Activated B cell treated with CpG ODN at 0.5 μM for 24 hours (primary cell): ENCODE measurements around the gene TSPOAP1. TPM values are rescaled to one million over a fixed set of nuclear protein-coding genes. Genes with fewer than 3 reads are reported as not detected.

Experiments used
- ATAC-seq: fragments of 200-7000 bp; cut with Tn5 transposase; one replicate; pipeline ENCODE4 v1.10.0; 2021; ENCODE audit warnings: low read depth, mild to moderate bottlenecking, moderate library complexity
- CTCF ChIA-PET: fragments of 350-600 bp; sonication (Branson Sonifier 250); formaldehyde crosslinking; loops from one replicate; lab custom pipeline; 2021; ENCODE audit warnings: antibody characterized with exemption; lab: Charles Lee
- POLR2A ChIA-PET: fragments of 350-600 bp; sonication (Branson Sonifier 250); formaldehyde crosslinking; loops from one replicate; lab custom pipeline; 2021; ENCODE audit warnings: antibody characterized with exemption; lab: Charles Lee
- DNase-seq: peaks from one replicate; pipeline ENCODE4 v3.0.0; 2022
- H3K27ac Mint-ChIP-seq: one replicate; pipeline ENCODE4 v1.8.0; 2020; ENCODE audit warnings: mixed read lengths
- H3K27me3 Mint-ChIP-seq: one replicate; pipeline ENCODE4 v1.8.0; 2021; ENCODE audit warnings: mixed read lengths
- H3K36me3 Mint-ChIP-seq: one replicate; pipeline ENCODE4 v1.8.0; 2021; ENCODE audit warnings: low read depth, mixed read lengths
- H3K4me1 Mint-ChIP-seq: one replicate; pipeline ENCODE4 v1.8.0; 2021; ENCODE audit warnings: mixed read lengths
- H3K4me3 Mint-ChIP-seq: one replicate; pipeline ENCODE4 v1.8.0; 2020; ENCODE audit warnings: mild to moderate bottlenecking, mixed read lengths
- H3K9me3 Mint-ChIP-seq: one replicate; pipeline ENCODE4 v1.8.0; 2020; ENCODE audit warnings: mixed read lengths
- CTCF ChIP-seq: fragments of 200-600 bp; IDR thresholded peaks from one replicate; pipeline ENCODE4 v1.8.0; 2022; ENCODE audit warnings: antibody characterized with exemption, mild to moderate bottlenecking
- intact Hi-C: fragments of 100-400 bp; cut with micrococcal nuclease; formaldehyde crosslinking; loops from one replicate; pipeline ENCODE4 v1.15.1; 2024
- total RNA-seq: library from RNA; stranded (reverse); gene quantifications from 2 replicates; pipeline ENCODE4 v1.2.3, GENCODE V29; 2022

TSPOAP1 gene
- total RNA-seq, 1 donor from 2014 or later = 22.5 TPM

- ChIA-PET POLR2A (interaction anchor here (1.5 kb wide), 1 partner anchor 43 kb away, joined by 4 read pairs; the partner anchor contains the start of gene SUPT4H1), CTCF (no interaction called here)
- peaks cover under 1% of the 10 kb centered on the region for H3K4me1 Mint-ChIP-seq
- intact Hi-C loops = no loop called here
- DNase-seq = no peak
- TF ChIP-seq CTCF = no peak
- no peak for ATAC-seq
- no peaks in the 10 kb centered on the region for H3K27me3 Mint-ChIP-seq
- H3K36me3 Mint-ChIP-seq = no peaks in the 10 kb centered on the region
- no peaks in the 10 kb centered on the region for H3K9me3 Mint-ChIP-seq
- H3K4me3 Mint-ChIP-seq = no peak overlapping the region
- no peak overlapping the region for H3K27ac Mint-ChIP-seq
These were observed 19.3 kb downstream of the TSPOAP1 start for GRCh38 chr17:58308985-58309917.

- Mint-ChIP-seq H3K4me3 (no peak overlapping the region), H3K9me3 (no peaks in the 10 kb centered on the region), H3K36me3 (no peaks in the 10 kb centered on the region), H3K27me3 (no peaks in the 10 kb centered on the region), H3K27ac (no peak overlapping the region), H3K4me1 (peaks cover 4% of the 10 kb centered on the region)
- no peak for DNase-seq
- no peak for ATAC-seq
- intact Hi-C loops = no loop called here
- TF ChIP-seq CTCF = no peak
- ChIA-PET CTCF (no interaction called here), POLR2A (interaction anchor here (0.5 to 1.5 kb wide), 2 partner anchors 9 to 44 kb away, joined by 4 read pairs; partner anchors contain the start of gene SUPT4H1)
These were observed 20.2 kb downstream of the TSPOAP1 start for GRCh38 chr17:58308173-58308984.

GRCh38 chr17:58307468-58308172, 21.0 kb downstream of the TSPOAP1 start:
- no peak overlapping the region for H3K27ac Mint-ChIP-seq
- POLR2A ChIA-PET = interaction anchor here (0.5 kb wide), 1 partner anchor 8 kb away, joined by 4 read pairs; no protein-coding TSS in a partner anchor
- intact Hi-C loops = no loop called here
- CTCF ChIA-PET = interaction anchor here (1.6 kb wide), 1 partner anchor 10 kb away, joined by 5 read pairs; no protein-coding TSS in a partner anchor
- ATAC-seq (no peak), DNase-seq (no peak)
- no peaks in the 10 kb centered on the region for H3K36me3 Mint-ChIP-seq
- no peak overlapping the region for H3K4me3 Mint-ChIP-seq
- H3K27me3 Mint-ChIP-seq = no peaks in the 10 kb centered on the region
- peaks cover 7% of the 10 kb centered on the region for H3K4me1 Mint-ChIP-seq
- no peak for TF ChIP-seq CTCF
- no peaks in the 10 kb centered on the region for H3K9me3 Mint-ChIP-seq

GRCh38 chr17:58306131-58306951, 22.3 kb downstream of the TSPOAP1 start:
- intact Hi-C loops = no loop called here
- Mint-ChIP-seq H3K4me1 (peaks cover 7% of the 10 kb centered on the region), H3K4me3 (no peak overlapping the region), H3K27me3 (no peaks in the 10 kb centered on the region), H3K36me3 (no peaks in the 10 kb centered on the region), H3K9me3 (no peaks in the 10 kb centered on the region), H3K27ac (no peak overlapping the region)
- ATAC-seq (no peak), DNase-seq (no peak)
- ChIA-PET CTCF (interaction anchor here (1.6 kb wide), 1 partner anchor 11 kb away, joined by 5 read pairs; no protein-coding TSS in a partner anchor), POLR2A (no interaction called here)
- no peak for TF ChIP-seq CTCF
